Measurements from ENCODE around the gene SRGAP1. TPM values are rescaled to one million over a fixed set of nuclear protein-coding genes. Genes with fewer than 3 reads are reported as not detected.

Gene SRGAP1
- total and polyA plus RNA-seq, 2 of the 8 experiments (the other 6 are each of a cell fraction or from before 2014, with no cell fraction given) = 3.2 to 7.3 TPM

GRCh38 chr12:63911341-63911740, 66.8 kb downstream of the SRGAP1 start:
- Histone ChIP-seq H2BK15ac (ENCODE audit: low read length) (no peak overlapping the region), H4K20me1 (replicated peaks in 1 of 2; ENCODE audit: control insufficient read depth in 1 of 2, insufficient read depth in 2 of 2, low read length in 2 of 2) (no peaks in the 10 kb centered on the region), H4K91ac (replicated peaks; ENCODE audit: insufficient read length, low read length) (no peak overlapping the region), H3K79me2 (ENCODE audit: control insufficient read depth in 1 of 2, insufficient read depth in 2 of 2, low read length in 2 of 2) (no peaks in the 10 kb centered on the region), H2BK12ac (ENCODE audit: low read depth, low read length) (no peak overlapping the region), H3K4ac (replicated peaks; ENCODE audit: insufficient read length, low read depth, low read length) (no peak overlapping the region), H2BK20ac (ENCODE audit: low read length) (no peak overlapping the region), H4K5ac (ENCODE audit: insufficient read length, low read depth, low read length) (no peak overlapping the region), H3K9ac (replicated peaks in 1 of 4; ENCODE audit: extremely low read depth in 1 of 4, low read depth in 3 of 4, low read length in 3 of 4) (no peak overlapping the region), H3K4me1 (replicated peaks in 1 of 4; ENCODE audit: control insufficient read depth in 3 of 4, insufficient read depth in 4 of 4, low read length in 3 of 4) (no peaks in the 10 kb centered on the region; a peak in 1 of 7 replicates), H3K23me2 (ENCODE audit: low read depth, low read length) (no peaks in the 10 kb centered on the region), H2BK5ac (ENCODE audit: low read depth, low read length) (no peak overlapping the region), H3K36me3 (ENCODE audit: control insufficient read depth in 2 of 4, insufficient read depth in 4 of 4, low read length in 3 of 4) (no peaks in the 10 kb centered on the region), H3K56ac (replicated peaks; ENCODE audit: insufficient read length, low read depth, low read length) (no peak overlapping the region), H2BK120ac (replicated peaks; ENCODE audit: low read depth, low read length) (no peak overlapping the region), H3K27me3 (replicated peaks in 1 of 4; ENCODE audit: control insufficient read depth in 3 of 4, extremely low read depth in 1 of 4, insufficient read depth in 3 of 4, low read length in 3 of 4) (no peaks in the 10 kb centered on the region), H4K8ac (ENCODE audit: extremely low read depth, insufficient read depth, low read length) (no peak overlapping the region), H3K9me3 (ENCODE audit: insufficient read depth in 2 of 2, low read depth in 1 of 2, low read length in 1 of 2) (no peaks in the 10 kb centered on the region), H3K14ac (ENCODE audit: insufficient read length) (no peak overlapping the region), H2AK5ac (ENCODE audit: low read depth, low read length) (no peak overlapping the region), H3K79me1 (ENCODE audit: low read depth, low read length) (no peaks in the 10 kb centered on the region), H3K27ac (ENCODE audit: low read depth, low read length) (no peak overlapping the region), H2AFZ (ENCODE audit: low read length) (no peak overlapping the region), H3K18ac (ENCODE audit: extremely low read depth, low read length) (no peak overlapping the region), H3K4me2 (ENCODE audit: insufficient read depth in 1 of 2, low read depth in 2 of 2, low read length in 2 of 2) (no peak overlapping the region), H3K23ac (ENCODE audit: insufficient read length) (no peak overlapping the region), H3K4me3 (ENCODE audit: extremely low read depth in 1 of 4, insufficient read depth in 2 of 4, low read depth in 3 of 4, low read length in 4 of 4) (no peak overlapping the region)
- ChIA-PET CTCF (ENCODE audit: partially characterized antibody) (no interaction called here), POLR2A (ENCODE audit: partially characterized antibody) (no interaction called here)
- FAIRE-seq = no peak
- DNase-seq (ENCODE audit: low read depth in 1 of 2, low spot score in 2 of 2) = no peak
- no peak for TF ChIP-seq CTCF (IDR thresholded peaks at IDR 0.05; ENCODE audit: control extremely low read depth in 1 of 3, insufficient read depth in 1 of 3, low read depth in 1 of 3, low read length in 3 of 3)
- no peak for TF ChIP-seq USF2 (IDR thresholded peaks at IDR 0.05; ENCODE audit: low read length)
- TF ChIP-seq HDAC6 (IDR thresholded peaks at IDR 0.05; ENCODE audit: low read depth, low read length) = no peak
- no peak for TF ChIP-seq ZNF274 (IDR thresholded peaks at IDR 0.05; ENCODE audit: borderline replicate concordance, extremely low read depth, low read length)
- TF ChIP-seq MAX (IDR thresholded peaks at IDR 0.05) = no peak
- TF ChIP-seq SRF (IDR thresholded peaks at IDR 0.05; ENCODE audit: low read depth, low read length) = no peak
- no peak for TF ChIP-seq RAD21 (IDR thresholded peaks at IDR 0.05 in 1 of 2, conservative IDR thresholded peaks at IDR 0.05 in 1 of 2; ENCODE audit: low read depth in 2 of 2, low read length in 2 of 2)
- 99% methylated on average over 4 of the region's 4 CpGs; no CpG with 5 or more reads in 1 of the 2 experiments for WGBS, 2 experiments (ENCODE audit: extremely low coverage in 1 of 2, insufficient coverage in 1 of 2, insufficient read length in 1 of 2, insufficient replicate concordance in 2 of 2, low coverage in 1 of 2, low lambda C conversion rate in 2 of 2, missing lambda C conversion rate in 1 of 2)
